Sigmoid colon (tissue), 7 donors: Measurements from ENCODE around the gene AAMP. TPM values are rescaled to one million over a fixed set of nuclear protein-coding genes. Genes with fewer than 3 reads are reported as not detected.
"Not testable (repeated sequence)": the region's sequence is repeated elsewhere in the genome, so short reads cannot be mapped to it uniquely, and the experiment has no call there.

Experiments used
- DNase-seq: peaks from one replicate; pipeline ENCODE4 v3.0.0-alpha.2; 2019
- H3K27ac ChIP-seq, 4 donors: fragments of 200-600 bp; sonication (generic); one replicate each; pipeline ENCODE4 v1.5.1; 2016 to 2019; ENCODE audit warnings: mild to moderate bottlenecking in 1 of 4
- H3K27me3 ChIP-seq, 3 donors: fragments of 200-600 bp; sonication (generic); one replicate each; pipeline ENCODE4 v1.5.1; 2019; ENCODE audit warnings: mild to moderate bottlenecking in 1 of 3
- H3K36me3 ChIP-seq, 4 donors: fragments of 200-600 bp; sonication (generic); one replicate each; pipeline ENCODE4 v1.5.1; 2016 to 2019
- H3K4me1 ChIP-seq, 4 donors: fragments of 200-600 bp; sonication (generic); one replicate each; pipeline ENCODE4 v1.5.1; 2017 to 2019
- H3K4me3 ChIP-seq, 4 donors: fragments of 200-600 bp; sonication (generic); one replicate each; pipeline ENCODE4 v1.5.1; 2017 to 2019; ENCODE audit warnings: mild to moderate bottlenecking in 2 of 4, moderate library complexity in 1 of 4
- H3K9me3 ChIP-seq, 4 donors: fragments of 200-600 bp in 3 of 4; sonication (generic) in 3 of 4; one replicate each; pipeline versions ENCODE4 v1.5.1 to v1.6.1; 2013 to 2019
- CTCF ChIP-seq, 4 experiments: fragments of 450-650 bp in 3 of 4; fragments of 200-600 bp in 1 of 4; IDR thresholded peaks; one replicate each; pipeline ENCODE4 v1.5.1; 2016 to 2019; ENCODE audit warnings: antibody characterized with exemption in 4 of 4, mild to moderate bottlenecking in 3 of 4, moderate library complexity in 2 of 4
- EP300 ChIP-seq, 4 donors: sonication (generic); formaldehyde crosslinking; IDR thresholded peaks; one replicate each; pipeline ENCODE4 v1.6.1; 2017; ENCODE audit warnings: antibody characterized with exemption in 4 of 4
- POLR2A ChIP-seq, 2 donors: fragments of 450-650 bp; IDR thresholded peaks; one replicate each; pipeline ENCODE4 v1.6.1; 2016; ENCODE audit warnings: antibody characterized with exemption in 2 of 2, mild to moderate bottlenecking in 2 of 2, moderate library complexity in 2 of 2
- POLR2AphosphoS5 ChIP-seq, 4 donors: sonication (generic); formaldehyde crosslinking; IDR thresholded peaks; one replicate each; pipeline ENCODE4 v1.6.1; 2017; ENCODE audit warnings: antibody characterized with exemption in 4 of 4
- WGBS, 2 donors: extraction: QIAGEN DNeasy Blood & Tissue Kit; methylation state at CpG; one replicate each; pipeline ENCODE4 v1.1.7; 2013; 5-methylcytosine and 5-hydroxymethylcytosine counted together
- intact Hi-C: fragments of 100-400 bp; cut with DNase I; formaldehyde crosslinking; loops from one replicate; pipeline ENCODE4 v1.15.1; 2023
- polyA plus RNA-seq, 3 donors: library from polyadenylated mRNA; stranded (reverse); fragments of 200-250 nt; gene quantifications; one replicate each; pipeline ENCODE4 v1.2.3, GENCODE V29; 2013
- total RNA-seq, 4 donors: library from RNA; depleted of rRNA; stranded (reverse); fragments of >200 nt; gene quantifications; one replicate each; pipeline ENCODE4 v1.1.0, GENCODE V29; 2016
- donor health status: healthy with polysubstance abuse.
- donor health status: Bipolar disorder and iron deficiency.
- donor health status: healthy.

AAMP gene
- total and polyA plus RNA-seq, 7 donors: 85.7 to 141 (median 103) TPM

DNA sequence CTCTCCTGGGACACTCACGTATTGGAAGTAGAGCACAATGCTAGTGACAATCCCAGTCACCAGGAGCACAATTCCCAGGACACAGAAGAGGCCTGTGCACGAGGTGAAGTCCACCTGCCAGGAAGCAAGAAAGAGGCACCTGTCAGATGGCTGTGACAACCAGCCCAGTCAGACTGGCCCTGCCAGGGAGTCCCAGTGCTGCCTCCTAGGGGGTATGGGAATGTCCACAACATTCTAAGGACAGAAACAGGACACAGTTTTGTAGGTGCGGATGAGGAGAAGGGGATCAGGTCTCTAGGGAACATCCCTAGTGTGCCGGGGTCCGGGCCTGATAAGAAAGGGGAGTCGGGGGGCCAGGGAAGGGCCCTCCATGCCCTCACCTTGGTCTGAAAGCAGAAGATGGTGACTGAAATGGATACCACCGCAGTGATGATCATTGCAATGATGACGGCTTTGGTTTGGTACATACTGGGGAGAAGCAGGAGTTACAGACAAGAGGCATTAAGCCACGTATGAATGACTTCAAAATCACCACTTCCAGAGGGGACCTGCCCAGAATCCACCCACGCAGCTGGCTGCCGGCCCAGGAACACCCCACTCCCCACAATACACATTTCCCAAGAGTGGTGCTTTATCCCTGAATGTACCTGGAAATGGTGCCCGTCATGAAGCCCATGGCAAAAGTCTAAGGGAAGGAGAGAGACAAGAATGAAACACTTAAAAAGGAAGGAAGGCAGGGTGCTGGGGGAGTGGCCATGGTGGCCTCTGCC is 7.2 kb upstream of the AAMP start:
- no peak for DNase-seq
- H3K27me3 ChIP-seq: no peaks in the 10 kb centered on the region
- H3K4me1 ChIP-seq: peaks cover 0 to 37% (median 23%) of the 10 kb centered on the region in 4 donors
- TF ChIP-seq POLR2AphosphoS5 (IDR thresholded peaks at IDR 0.05): no peak
- intact Hi-C loops: no loop called here
- H3K9me3 ChIP-seq: no peaks in the 10 kb centered on the region
- peaks cover 61 to 86% (median 78%) of the 10 kb centered on the region in 4 donors for H3K36me3 ChIP-seq
- H3K27ac ChIP-seq: peak overlapping the region in 2 of 4 donors; percentile 5 to 6
- WGBS, 2 donors: 83 to 87% methylated on average over 12 of the region's 12 CpGs
- no peak overlapping the region for H3K4me3 ChIP-seq

DNA sequence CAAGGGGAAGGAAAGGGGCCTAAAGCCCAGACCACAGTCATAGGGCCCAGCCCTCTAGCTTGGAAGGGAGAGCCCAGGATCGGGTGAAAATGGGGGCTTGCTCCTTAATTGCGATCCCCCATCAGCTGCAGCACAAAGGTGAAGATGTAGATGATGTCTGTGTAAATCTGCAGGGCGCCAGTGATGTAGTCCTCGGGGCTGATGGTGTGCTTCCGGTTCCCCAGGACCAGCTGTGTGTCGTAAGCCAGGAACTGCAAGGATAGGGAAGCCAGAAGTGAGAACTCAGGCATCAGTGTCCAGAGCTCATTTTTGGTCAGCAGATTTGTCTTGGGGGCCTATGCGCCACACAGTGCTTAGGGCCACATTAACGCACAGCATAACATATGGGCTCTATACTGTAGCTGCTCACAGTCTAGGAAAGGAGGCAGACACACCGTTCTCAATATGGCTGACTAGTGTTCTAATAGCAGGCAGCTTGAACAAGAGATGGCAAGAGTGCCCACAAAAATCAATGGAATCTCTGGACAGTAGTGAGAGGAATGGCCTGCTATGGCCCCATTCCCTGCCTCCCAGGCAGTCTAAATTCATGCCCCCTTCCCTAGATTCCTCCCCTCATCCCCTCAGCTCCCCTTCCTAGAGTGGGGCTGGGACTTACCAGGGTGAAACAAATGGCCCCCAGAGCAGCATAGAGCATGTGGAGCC is 5.6 kb upstream of the AAMP start:
- intact Hi-C loops: no loop called here
- no peaks in the 10 kb centered on the region for H3K27me3 ChIP-seq
- TF ChIP-seq POLR2A (IDR thresholded peaks at IDR 0.05) (no peak), CTCF (IDR thresholded peaks at IDR 0.05) (no peak), POLR2AphosphoS5 (IDR thresholded peaks at IDR 0.05) (no peak), EP300 (IDR thresholded peaks at IDR 0.05) (no peak)
- H3K4me1 ChIP-seq: peaks cover 0 to 38% (median 27%) of the 10 kb centered on the region in 4 donors
- WGBS, 2 donors: 83 to 86% methylated on average over 9 of the region's 9 CpGs
- H3K36me3 ChIP-seq: peaks cover 60 to 70% (median 70%) of the 10 kb centered on the region in 4 donors
- no peaks in the 10 kb centered on the region for H3K9me3 ChIP-seq
- no peak overlapping the region for H3K4me3 ChIP-seq
- H3K27ac ChIP-seq: peak overlapping the region in 2 of 4 donors; percentile 78 to 81
- DNase-seq: no peak

- H3K27ac ChIP-seq: peak overlapping the region; percentile 78 to 84 (median 82)
Measured at GRCh38 chr2:218274586-218274985, 4.6 kb upstream of the AAMP start.

DNA sequence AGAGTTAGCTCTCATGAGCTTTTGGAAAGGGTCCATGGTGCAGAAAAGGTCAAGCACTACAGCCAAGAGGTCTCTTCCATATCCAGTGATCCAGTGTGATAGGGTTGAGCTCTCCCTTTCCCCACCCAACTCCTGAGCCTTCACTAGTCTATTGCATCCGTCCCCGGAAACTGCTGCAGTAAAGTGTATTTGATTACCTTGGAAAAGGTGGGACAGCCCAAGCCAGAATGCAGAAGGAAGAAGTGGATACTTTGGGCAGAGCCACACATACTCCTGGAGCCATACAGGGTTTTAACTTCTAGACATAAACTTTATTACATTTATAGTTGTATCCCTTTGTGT is 3.9 kb upstream of the AAMP start:
- peaks cover 0 to 38% (median 33%) of the 10 kb centered on the region in 4 donors for H3K4me1 ChIP-seq
- WGBS, 2 donors: 22 to 68% methylated on average over 2 of the region's 2 CpGs
- H3K27ac ChIP-seq: peak overlapping the region; percentile 78 to 84 (median 82)
- peaks cover 44 to 54% (median 53%) of the 10 kb centered on the region in 4 donors for H3K36me3 ChIP-seq
- no peak for DNase-seq
- no peak overlapping the region for H3K4me3 ChIP-seq
- no peaks in the 10 kb centered on the region for H3K27me3 ChIP-seq
- intact Hi-C loops: loop anchor here (1.0 to 5.0 kb wide), 4 partner anchors 8 to 123 kb away; no protein-coding TSS in a partner anchor
- TF ChIP-seq POLR2AphosphoS5 (IDR thresholded peaks at IDR 0.05) (no peak), POLR2A (IDR thresholded peaks at IDR 0.05) (peak in 1 of 2 donors; percentile 32)
- no peaks in the 10 kb centered on the region for H3K9me3 ChIP-seq

More at GRCh38 chr2:218274586-218274985, 4.6 kb upstream of the AAMP start:
- no peaks in the 10 kb centered on the region for H3K27me3 ChIP-seq
- H3K4me1 ChIP-seq: peaks cover 0 to 38% (median 27%) of the 10 kb centered on the region in 4 donors
- no peak for DNase-seq
- H3K4me3 ChIP-seq: no peak overlapping the region
- peaks cover 51 to 61% (median 61%) of the 10 kb centered on the region in 4 donors for H3K36me3 ChIP-seq
- TF ChIP-seq EP300 (IDR thresholded peaks at IDR 0.05): no peak
- TF ChIP-seq CTCF (IDR thresholded peaks at IDR 0.05): no peak
- TF ChIP-seq POLR2A (IDR thresholded peaks at IDR 0.05): no peak
- no peak for TF ChIP-seq POLR2AphosphoS5 (IDR thresholded peaks at IDR 0.05)
- 52 to 77% methylated on average over 4 of the region's 4 CpGs for WGBS, 2 donors
- no peaks in the 10 kb centered on the region for H3K9me3 ChIP-seq
- intact Hi-C loops: loop anchor here (5.0 kb wide), 1 partner anchor 87 kb away; no protein-coding TSS in a partner anchor

DNA sequence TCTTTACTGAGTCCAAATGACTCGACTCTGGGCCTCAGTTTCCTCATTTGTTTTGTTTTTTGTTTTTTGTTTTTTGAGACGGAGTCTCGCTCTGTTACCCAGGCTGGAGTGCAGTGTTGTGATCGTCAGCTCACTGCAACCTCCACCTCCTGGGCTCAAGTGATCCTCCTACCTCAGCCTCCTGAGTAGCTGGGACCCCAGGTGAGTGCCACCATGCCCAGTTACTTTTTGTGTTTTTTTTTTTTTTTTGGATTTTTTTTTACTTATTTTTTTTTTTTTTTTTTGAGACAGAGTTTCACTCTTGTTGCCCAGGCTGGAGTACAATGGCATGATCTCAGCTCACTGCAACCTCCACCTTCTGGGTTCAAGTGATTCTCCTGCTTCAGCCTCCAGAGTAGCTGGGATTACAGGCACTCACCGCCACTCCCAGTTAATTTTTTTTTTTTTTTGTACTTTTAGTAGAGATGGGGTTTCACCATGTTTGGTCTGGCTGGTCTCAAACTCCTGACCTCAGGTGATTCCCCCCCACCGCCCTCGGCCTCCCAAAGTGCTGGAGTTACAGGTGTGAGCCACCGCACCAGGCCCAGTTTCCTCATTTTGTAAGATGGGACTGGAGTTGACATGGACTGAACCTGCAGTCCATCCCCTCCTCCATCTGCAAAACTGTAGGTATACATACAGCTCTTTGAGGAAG is 3.4 kb upstream of the AAMP start:
- H3K4me3 ChIP-seq: peak overlapping the region in 1 of 4 donors; percentile 7
- intact Hi-C loops: loop anchor here (1.0 to 5.0 kb wide), 4 partner anchors 9 to 123 kb away; no protein-coding TSS in a partner anchor
- H3K27ac ChIP-seq: peak overlapping the region; percentile 78 to 84 (median 82)
- H3K27me3 ChIP-seq, DNase-seq, H3K9me3 ChIP-seq: not testable (repeated sequence)
- WGBS, 2 donors: 40 to 80% methylated on average over 8 of the region's 8 CpGs
- peaks cover 0 to 43% (median 38%) of the 10 kb centered on the region in 4 donors for H3K4me1 ChIP-seq
- peaks cover 43 to 49% (median 48%) of the 10 kb centered on the region in 4 donors for H3K36me3 ChIP-seq
